ENCODE results near the gene HMCN2.

Gene HMCN2

DNA sequence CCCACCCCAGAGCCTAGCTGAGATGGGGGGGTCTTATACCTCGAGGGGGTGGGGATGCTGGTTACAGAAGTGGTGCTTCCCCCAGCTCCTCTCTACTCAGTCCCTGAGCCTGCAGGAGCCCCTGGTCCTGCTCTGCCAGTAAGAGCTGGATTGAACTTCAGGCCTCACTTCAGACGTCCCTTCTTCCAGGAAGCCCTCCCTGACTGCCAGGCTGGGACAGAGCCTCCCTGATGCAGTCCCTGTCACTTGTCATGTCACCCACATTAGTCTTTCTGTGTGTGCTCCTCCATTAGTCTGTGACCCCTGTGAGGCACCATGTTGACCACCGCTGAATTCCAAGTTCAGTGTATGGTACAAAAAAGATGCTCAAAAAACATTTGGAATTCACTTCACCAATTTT lies 100.5 kb downstream of the HMCN2 start:
- no peak for DNase-seq (ENCODE audit: low spot score)

- no peak for DNase-seq (ENCODE audit: low spot score)
Observed at GRCh38 chr9:130366888-130367550, 101.5 kb downstream of the HMCN2 start.

DNA sequence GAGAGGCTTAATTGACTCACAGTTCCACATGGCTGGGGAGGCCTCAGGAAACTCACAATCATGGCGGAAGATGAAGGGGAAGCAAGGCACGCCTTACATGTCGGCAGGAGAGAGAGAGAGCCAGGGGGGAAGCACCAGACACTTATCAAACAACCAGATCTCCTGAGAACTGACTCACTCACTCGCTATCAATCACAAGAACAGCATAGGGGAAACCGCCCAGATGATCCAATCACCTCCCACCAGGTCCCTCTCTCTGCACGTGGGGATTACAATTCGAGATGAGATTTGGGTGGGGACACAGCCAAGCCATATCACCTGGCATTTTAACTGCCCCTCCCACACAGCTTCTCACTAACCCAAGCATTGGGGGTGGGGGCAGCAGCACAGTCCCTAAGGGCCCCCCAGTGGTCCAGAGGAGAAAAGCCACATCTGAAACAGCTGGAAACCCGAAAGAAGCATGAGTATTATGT lies 103.1 kb downstream of the HMCN2 start:
- DNase-seq (ENCODE audit: low spot score): no peak

DNA sequence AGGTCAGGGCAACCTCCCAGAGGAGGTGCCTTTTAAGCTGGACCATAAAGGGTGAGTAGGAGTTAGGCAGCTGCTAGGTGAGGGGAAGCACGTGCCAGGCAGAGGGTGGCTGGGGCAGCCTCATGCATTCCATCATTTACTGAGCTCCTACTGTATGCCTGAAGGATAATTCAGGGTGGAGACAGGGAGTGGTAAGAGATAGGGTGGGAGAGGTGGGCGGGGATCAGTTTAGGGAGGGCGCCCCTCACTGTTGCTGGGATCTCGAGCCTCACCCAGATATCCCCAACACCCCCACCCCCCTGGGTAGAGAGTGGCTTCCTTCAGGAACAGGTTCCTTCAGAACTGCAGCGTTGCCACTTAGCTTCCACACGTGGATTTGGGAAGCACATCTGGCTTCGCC lies 104.7 kb downstream of the HMCN2 start:
- DNase-seq (ENCODE audit: low spot score): no peak

DNA sequence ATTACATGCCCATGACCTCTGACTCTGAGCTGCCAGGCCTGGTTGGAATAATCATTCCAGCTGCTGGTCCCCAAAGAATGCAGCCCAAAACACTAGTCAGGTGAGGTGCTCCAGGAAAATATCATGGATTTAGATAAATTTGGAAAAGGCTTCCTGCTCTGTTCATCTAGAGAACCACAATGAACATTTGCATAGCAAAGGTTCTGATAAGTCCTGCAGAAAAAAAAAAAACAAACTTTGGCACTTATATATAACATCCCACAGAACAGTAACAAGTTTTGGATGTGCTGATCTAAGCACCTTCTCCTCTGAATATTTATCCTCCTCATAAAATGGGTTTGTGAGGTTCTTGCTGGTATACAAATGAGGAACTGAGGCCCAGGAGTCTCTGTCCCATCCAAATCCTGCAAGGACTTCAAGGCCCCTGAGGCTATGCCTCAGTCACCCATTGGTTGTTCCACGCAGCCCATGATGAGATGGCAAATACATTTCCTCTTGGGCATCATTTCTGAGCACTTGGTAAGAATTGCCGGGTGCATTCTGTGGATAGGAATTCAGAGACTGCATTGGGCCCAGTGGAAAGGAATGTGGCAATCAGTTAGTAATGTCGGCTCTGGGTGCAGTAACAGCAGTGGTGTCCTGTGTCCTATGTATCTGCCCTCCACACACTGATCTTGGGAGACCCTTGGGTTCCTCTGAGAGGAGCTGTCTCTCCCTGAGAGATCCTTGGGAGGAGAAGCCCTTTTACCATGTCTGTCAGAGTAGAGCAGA lies 105.8 kb downstream of the HMCN2 start:
- DNase-seq (ENCODE audit: low spot score): no peak

DNA sequence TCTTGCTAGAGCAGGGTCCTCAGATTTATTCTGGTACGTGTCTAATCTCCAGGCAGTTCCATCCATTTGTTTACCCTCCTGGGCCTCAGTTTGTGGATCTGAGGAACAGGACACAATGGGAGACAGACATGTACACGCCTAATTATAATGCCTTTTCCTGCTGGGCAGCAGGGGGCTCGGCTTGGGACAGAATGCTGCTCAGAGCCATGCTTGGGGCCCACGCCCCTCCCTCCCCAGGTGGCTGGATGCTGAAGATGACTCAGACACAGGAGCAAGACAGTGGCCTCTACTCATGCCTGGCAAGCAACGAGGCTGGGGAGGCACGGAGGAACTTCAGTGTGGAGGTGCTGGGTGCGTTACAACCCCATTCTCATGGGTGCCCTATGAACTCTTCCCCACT lies 106.5 kb downstream of the HMCN2 start:
- no peak for DNase-seq (ENCODE audit: low spot score)

GRCh38 chr9:130373679-130374325 lies 108.2 kb downstream of the HMCN2 start:
- DNase-seq (ENCODE audit: low spot score): no peak

DNA sequence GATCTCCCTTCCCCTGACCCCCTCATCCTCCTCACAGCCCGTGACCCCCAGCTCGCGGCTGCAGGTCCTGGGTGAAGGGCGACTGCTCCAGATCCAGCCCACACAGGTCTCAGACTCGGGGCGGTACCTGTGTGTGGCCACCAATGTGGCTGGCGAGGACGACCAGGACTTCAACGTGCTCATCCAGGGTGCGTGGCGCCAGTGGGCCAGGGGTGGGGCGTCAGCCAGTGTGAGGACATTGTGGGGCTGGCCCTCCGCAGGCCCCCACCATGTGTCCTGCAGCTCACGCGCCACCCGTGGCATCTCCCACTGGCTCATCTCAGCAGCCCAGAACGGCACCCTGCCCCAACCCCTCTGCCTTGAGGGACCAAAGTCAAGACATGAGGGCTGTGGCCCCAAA lies 112.1 kb downstream of the HMCN2 start:
- no peak for DNase-seq (ENCODE audit: low spot score)

GRCh38 chr9:130378875-130379648 lies 113.5 kb downstream of the HMCN2 start:
- no peak for DNase-seq (ENCODE audit: low spot score)

DNA sequence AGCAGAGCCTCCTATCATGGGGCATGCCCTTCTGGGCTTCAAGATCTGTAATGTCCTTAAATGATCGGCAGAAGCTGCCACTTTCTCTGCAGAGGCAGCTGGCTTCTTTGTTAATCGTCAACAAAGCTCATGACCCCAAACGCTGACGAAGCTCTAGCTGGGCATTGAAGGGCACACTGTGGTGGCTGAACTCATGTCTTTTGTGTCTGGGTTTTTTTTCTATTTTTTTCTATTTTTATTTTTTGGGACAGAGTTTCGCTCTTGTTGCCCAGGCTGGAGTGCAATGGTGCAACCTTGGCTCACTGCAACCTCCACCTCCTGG lies 114.0 kb downstream of the HMCN2 start:
- DNase-seq (ENCODE audit: low spot score): no peak

DNA sequence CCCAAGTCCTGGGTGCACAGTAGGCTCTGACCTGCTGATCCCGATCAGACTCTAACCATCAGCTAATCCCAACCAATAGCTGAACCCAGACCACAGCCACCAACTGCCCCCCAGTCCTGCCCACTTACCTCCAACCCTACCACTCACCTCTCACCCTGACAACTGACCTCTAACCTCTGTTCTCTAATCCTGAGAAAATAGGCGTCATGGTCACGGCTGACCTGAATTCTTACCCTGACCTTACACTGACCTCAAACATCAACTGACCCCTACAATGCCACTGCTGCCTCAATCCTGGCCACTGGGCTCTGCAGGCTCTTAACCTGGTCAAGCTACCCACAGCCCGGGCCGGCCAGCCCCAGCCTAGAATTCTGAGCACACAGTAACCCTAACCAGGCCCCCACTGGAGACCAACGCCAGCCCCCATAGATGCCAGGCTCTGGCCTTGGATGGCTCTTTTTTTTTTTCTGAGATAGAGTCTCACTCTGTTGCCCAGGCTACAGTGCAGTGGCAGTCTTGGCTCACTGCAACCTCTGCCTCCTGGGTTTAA lies 115.4 kb downstream of the HMCN2 start:
- DNase-seq (ENCODE audit: low spot score): no peak

DNA sequence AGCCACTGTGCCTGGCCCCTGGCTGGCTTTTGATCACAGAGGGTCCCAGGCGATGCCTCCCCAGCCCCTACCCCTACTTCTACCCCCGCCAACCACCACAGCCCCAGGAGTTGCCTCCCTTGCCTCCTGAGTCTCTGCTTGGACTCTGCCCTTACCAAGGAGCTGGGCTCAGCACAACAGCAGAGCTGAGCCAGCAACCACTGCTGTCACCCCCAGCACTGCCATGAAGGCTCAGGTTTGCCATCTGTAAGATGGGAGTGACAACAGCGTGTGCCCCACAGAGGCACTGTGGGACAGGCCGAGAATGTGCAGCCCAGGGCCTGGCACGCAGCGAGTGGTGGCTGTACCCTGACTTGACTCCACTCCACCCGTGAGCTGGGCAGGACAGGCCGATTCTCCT lies 116.1 kb downstream of the HMCN2 start:
- DNase-seq (ENCODE audit: low spot score): no peak

DNA sequence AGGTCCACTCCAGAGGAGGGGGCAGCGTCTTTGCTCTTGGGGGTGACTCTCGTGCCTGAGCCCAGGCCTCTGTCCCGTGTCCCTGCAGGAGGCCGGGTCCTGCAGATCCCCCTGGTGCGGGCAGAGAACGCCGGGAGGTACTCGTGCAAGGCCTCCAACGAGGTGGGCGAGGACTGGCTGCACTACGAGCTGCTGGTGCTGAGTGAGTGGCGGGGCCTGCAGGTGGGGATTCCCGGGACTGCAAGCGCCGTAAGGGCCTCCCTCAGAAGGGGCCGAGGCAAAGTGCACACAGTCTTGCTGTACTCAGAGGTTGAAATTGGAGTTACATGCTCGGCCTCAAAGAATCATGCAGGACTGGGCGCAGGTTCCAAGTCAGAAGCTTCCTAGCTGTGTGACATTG lies 116.5 kb downstream of the HMCN2 start:
- DNase-seq (ENCODE audit: low spot score): no peak

GRCh38 chr9:130382636-130383349 lies 117.2 kb downstream of the HMCN2 start:
- no peak for DNase-seq (ENCODE audit: low spot score)

- DNase-seq (ENCODE audit: low spot score): no peak
Observed at GRCh38 chr9:130383350-130383715, 117.8 kb downstream of the HMCN2 start.

DNA sequence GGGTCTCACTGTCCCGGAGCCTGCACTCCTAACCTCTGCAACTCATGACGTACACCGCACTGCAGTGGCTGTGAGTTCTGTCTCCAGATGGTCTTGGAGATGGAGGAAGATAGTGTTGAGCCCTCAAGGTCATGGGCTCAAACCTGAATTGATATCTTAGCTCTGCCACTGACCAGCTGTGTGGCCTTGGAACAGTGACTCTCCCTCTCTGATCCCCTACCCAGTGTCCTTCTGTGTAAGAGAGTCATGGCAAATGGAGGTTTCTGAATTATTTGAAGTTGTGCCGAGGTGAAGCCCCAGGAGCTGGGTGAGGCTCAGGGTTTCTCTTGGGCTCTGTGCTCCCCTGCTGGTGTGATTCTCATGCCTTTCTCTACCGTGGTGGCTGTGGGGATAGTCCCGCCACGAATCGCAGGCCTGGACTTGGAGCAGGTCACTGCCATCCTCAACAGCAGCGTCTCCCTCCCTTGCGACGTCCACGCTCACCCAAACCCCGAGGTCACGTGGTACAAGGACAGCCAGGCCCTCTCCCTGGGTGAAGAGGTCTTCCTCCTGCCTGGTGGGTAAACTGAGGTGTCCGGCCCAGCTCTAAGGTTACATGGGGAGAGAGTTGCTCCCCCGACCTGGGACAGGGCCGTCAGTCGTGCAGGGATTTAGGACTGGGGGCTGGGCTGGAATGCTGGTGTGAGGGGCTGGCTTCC lies 118.6 kb downstream of the HMCN2 start:
- DNase-seq (ENCODE audit: low spot score): no peak

GRCh38 chr9:130385257-130385656 lies 119.7 kb downstream of the HMCN2 start:
- no peak for DNase-seq (ENCODE audit: low spot score)

DNA sequence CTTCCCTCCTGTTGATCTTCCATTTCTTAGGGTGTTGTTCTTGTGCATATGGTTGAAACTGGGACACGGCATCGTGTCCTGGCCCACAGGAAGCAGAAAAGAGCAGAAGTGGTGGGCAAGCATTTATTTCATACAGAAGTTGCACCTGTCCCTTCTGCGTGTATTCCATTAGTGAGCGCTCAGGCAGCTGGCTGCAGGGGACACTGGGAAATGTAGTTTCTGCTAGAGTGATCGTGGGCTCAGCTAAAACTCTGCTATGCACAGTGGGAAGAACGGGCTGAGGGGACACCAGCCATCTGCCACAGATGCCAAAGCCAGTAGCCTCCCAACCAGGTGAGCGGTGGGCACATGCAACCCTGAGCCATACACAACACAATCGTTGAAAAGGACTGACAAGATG lies 121.8 kb downstream of the HMCN2 start:
- no peak for DNase-seq (ENCODE audit: low spot score)

DNA sequence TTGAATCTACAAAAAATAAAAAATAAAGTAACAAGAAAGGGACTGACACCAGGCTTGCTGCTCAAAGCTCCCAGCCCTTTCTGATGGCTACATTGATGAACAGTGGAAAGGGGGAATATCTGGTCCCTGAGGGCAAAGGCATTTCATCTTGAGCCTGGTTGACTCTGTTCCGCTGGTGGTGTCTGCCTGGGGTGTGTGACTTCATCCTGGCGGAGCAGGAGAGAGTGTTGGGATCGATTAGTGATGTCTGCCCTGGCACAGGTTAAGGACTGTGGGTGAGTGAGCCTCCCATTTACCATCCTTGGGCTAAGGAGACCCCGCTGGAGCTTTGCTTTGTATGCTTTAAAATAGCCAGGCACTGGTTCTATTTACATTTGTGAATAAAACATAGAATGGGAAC lies 122.3 kb downstream of the HMCN2 start:
- no peak for DNase-seq (ENCODE audit: low spot score)

- no peak for DNase-seq (ENCODE audit: low spot score)
Observed at GRCh38 chr9:130390390-130390789, 124.8 kb downstream of the HMCN2 start.

GRCh38 chr9:130390986-130391385 lies 125.4 kb downstream of the HMCN2 start:
- DNase-seq (ENCODE audit: low spot score): no peak

All from HuH-7.5 (cell line).